Keratinocyte (primary cell): Measurements from ENCODE around the gene DDRGK1. TPM values are rescaled to one million over a fixed set of nuclear protein-coding genes. Genes with fewer than 3 reads are reported as not detected.

ENCODE experiments used
- DNase-seq: peaks from one replicate; pipeline ENCODE4 v3.0.0-alpha.2; 2011; ENCODE audit warnings: low read depth, missing footprints, low spot score
- FAIRE-seq: peaks from 2 replicates; lab custom pipeline; 2011; peaks lifted over from hg19 to GRCh38; lab: Jason Lieb, UNC
- H2AFZ ChIP-seq: 2 replicates; pipeline ENCODE4 v1.6.0; 2012; ENCODE audit warnings: low read length, control low read depth, inconsistent platforms; ENCODE audit not compliant: control insufficient read depth
- H3K27ac ChIP-seq: 2 replicates; pipeline ENCODE4 v1.5.1; 2011; ENCODE audit warnings: low read length; ENCODE audit not compliant: control insufficient read depth, insufficient read depth
- H3K27me3 ChIP-seq: 3 replicates; pipeline ENCODE4 v1.6.0; 2011; ENCODE audit warnings: low read length; ENCODE audit not compliant: control insufficient read depth, insufficient read depth; ENCODE audit errors: extremely low read depth
- H3K36me3 ChIP-seq, 2 experiments: 2 replicates in 1 of 2; 3 replicates in 1 of 2; pipeline ENCODE4 v1.5.1; 2011; ENCODE audit warnings: low read length in 2 of 2, mild to moderate bottlenecking in 1 of 2; ENCODE audit not compliant: control insufficient read depth in 2 of 2, insufficient read depth in 2 of 2; ENCODE audit errors: extremely low read depth in 1 of 2
- H3K4me1 ChIP-seq: 3 replicates; pipeline ENCODE4 v1.5.1; 2011; ENCODE audit warnings: low read length; ENCODE audit not compliant: control insufficient read depth, insufficient read depth; ENCODE audit errors: extremely low read depth
- H3K4me2 ChIP-seq: 3 replicates; pipeline ENCODE4 v1.6.0; 2011; ENCODE audit warnings: low read depth, low read length; ENCODE audit not compliant: control insufficient read depth, insufficient read depth; ENCODE audit errors: extremely low read depth
- H3K4me3 ChIP-seq, 3 experiments: fragments of 200-600 bp in 1 of 3; sonication (generic) in 1 of 3; 2 replicates in 2 of 3; 3 replicates in 1 of 3; pipeline ENCODE4 v1.5.1; 2011 to 2016; ENCODE audit warnings: low read length in 3 of 3, mild to moderate bottlenecking in 3 of 3, control low read depth in 2 of 3, inconsistent platforms in 1 of 3, low read depth in 1 of 3, mixed read lengths in 1 of 3, mixed run types in 1 of 3, moderate library complexity in 1 of 3; ENCODE audit not compliant: control insufficient read depth in 2 of 3, insufficient read depth in 2 of 3; ENCODE audit errors: extremely low read depth in 1 of 3
- H3K79me2 ChIP-seq: 2 replicates; pipeline ENCODE4 v1.6.0; 2012; ENCODE audit warnings: low read length; ENCODE audit not compliant: control insufficient read depth, insufficient read depth
- H3K9ac ChIP-seq: 3 replicates; pipeline ENCODE4 v1.6.0; 2011; ENCODE audit warnings: low read length; ENCODE audit not compliant: control insufficient read depth, insufficient read depth; ENCODE audit errors: extremely low read depth
- H3K9me1 ChIP-seq: 3 replicates; pipeline ENCODE4 v1.6.0; 2011; ENCODE audit warnings: low read length; ENCODE audit not compliant: control insufficient read depth, insufficient read depth; ENCODE audit errors: extremely low read depth
- H3K9me3 ChIP-seq: 2 replicates; pipeline ENCODE4 v1.5.1; 2012; ENCODE audit warnings: low read depth, low read length; ENCODE audit not compliant: control insufficient read depth
- H4K20me1 ChIP-seq: 3 replicates; pipeline ENCODE4 v1.6.0; 2011; ENCODE audit warnings: low read length; ENCODE audit not compliant: control insufficient read depth, insufficient read depth; ENCODE audit errors: extremely low read depth
- CTCF ChIP-seq, 3 experiments: IDR thresholded peaks in 1 of 3; conservative IDR thresholded peaks in 1 of 3; optimal IDR thresholded peaks in 1 of 3; 2 replicates in 2 of 3; 3 replicates in 1 of 3; pipeline versions ENCODE3 to v1.5.1; 2011; ENCODE audit warnings: low read length in 3 of 3, mild to moderate bottlenecking in 3 of 3, moderate library complexity in 2 of 3, control low read depth in 1 of 3, inconsistent platforms in 1 of 3; ENCODE audit not compliant: insufficient read depth in 2 of 3; ENCODE audit errors: extremely low read depth in 1 of 3
- EZH2 ChIP-seq: IDR thresholded peaks from one replicate; pipeline ENCODE4 v1.6.1; 2012; ENCODE audit warnings: inconsistent platforms, mild to moderate bottlenecking, low read length, moderate library complexity
- dilution Hi-C: fragments of 300-500 bp; cut with MboI; formaldehyde crosslinking; loops from one replicate; pipeline ENCODE4 v1.7.0; 2020; ENCODE audit warnings: low sequenced_read_pairs; ENCODE audit not compliant: extremely low pct_ligation_motif_present
- polyA plus RNA-seq, 5 experiments: library from polyadenylated mRNA; depleted of rRNA in 3 of 5; stranded (reverse) in 3 of 5; stranded (forward) in 1 of 5; unstranded in 1 of 5; fragments of >200 nt; gene quantifications; 1 replicate in 1 of 5; 2 replicates in 3 of 5; 3 replicates in 1 of 5; pipeline versions ENCODE4 v1.2.1 to v1.2.3, GENCODE V29; 2011 to 2012; ENCODE audit warnings: missing spikeins in 2 of 5, low read depth in 1 of 5, low replicate concordance in 1 of 5

The DDRGK1 gene
- polyA plus RNA-seq, 1 donor (not counting 4 experiments of a cell fraction or from before 2014, with no cell fraction given), result 32.2 TPM

- H2AFZ ChIP-seq, result no peak overlapping the region
- peaks cover 21 to 22% of the 10 kb centered on the region in 2 experiments for H3K36me3 ChIP-seq
- dilution Hi-C loops, result no loop called here
- H3K27ac ChIP-seq, result no peak overlapping the region
- FAIRE-seq, result no peak
- no peak overlapping the region for H3K9ac ChIP-seq
- TF ChIP-seq CTCF (optimal IDR thresholded peaks at IDR 0.05 in 1 of 3, IDR thresholded peaks at IDR 0.05 in 1 of 3, conservative IDR thresholded peaks at IDR 0.05 in 1 of 3; ENCODE audit: extremely low read depth in 1 of 3, insufficient read depth in 2 of 3, low read length in 3 of 3), result no peak
- no peak for TF ChIP-seq EZH2
- H3K27me3 ChIP-seq, result no peaks in the 10 kb centered on the region
- no peaks in the 10 kb centered on the region for H3K79me2 ChIP-seq
- H3K9me3 ChIP-seq, result no peaks in the 10 kb centered on the region
- no peak for DNase-seq
- peaks cover 13% of the 10 kb centered on the region for H3K4me1 ChIP-seq
- no peak overlapping the region for H3K4me2 ChIP-seq
- H3K4me3 ChIP-seq, result no peak overlapping the region
- H3K9me1 ChIP-seq, result no peaks in the 10 kb centered on the region
- H4K20me1 ChIP-seq, result no peaks in the 10 kb centered on the region
These were observed 19.1 kb upstream of the DDRGK1 start for GRCh38 chr20:3223651-3223993.

GRCh38 chr20:3222635-3223600 is 18.4 kb upstream of the DDRGK1 start:
- H3K9ac ChIP-seq, result no peak overlapping the region
- H4K20me1 ChIP-seq, result no peaks in the 10 kb centered on the region
- FAIRE-seq (no peak), DNase-seq (no peak)
- H3K27me3 ChIP-seq, result no peaks in the 10 kb centered on the region
- TF ChIP-seq CTCF (optimal IDR thresholded peaks at IDR 0.05 in 1 of 3, IDR thresholded peaks at IDR 0.05 in 1 of 3, conservative IDR thresholded peaks at IDR 0.05 in 1 of 3; ENCODE audit: extremely low read depth in 1 of 3, insufficient read depth in 2 of 3, low read length in 3 of 3) (no peak), EZH2 (no peak)
- H3K79me2 ChIP-seq, result no peaks in the 10 kb centered on the region
- no peaks in the 10 kb centered on the region for H3K9me3 ChIP-seq
- dilution Hi-C loops, result no loop called here
- no peak overlapping the region for H2AFZ ChIP-seq
- H3K27ac ChIP-seq, result no peak overlapping the region
- H3K4me1 ChIP-seq, result peaks cover 13% of the 10 kb centered on the region
- H3K4me2 ChIP-seq, result no peak overlapping the region
- H3K9me1 ChIP-seq, result no peaks in the 10 kb centered on the region
- no peak overlapping the region for H3K4me3 ChIP-seq
- peaks cover 21 to 25% of the 10 kb centered on the region in 2 experiments for H3K36me3 ChIP-seq
